GM21423 (cell line): Measurements from ENCODE around the gene ELN.
"Not testable (repeated sequence)": the region's sequence is repeated elsewhere in the genome, so short reads cannot be mapped to it uniquely, and the experiment has no call there.

Source experiments
- ATAC-seq: cut with Tn5 transposase; IDR thresholded peaks from one replicate; pipeline ENCODE4 v1.9.1; 2021; ENCODE audit warnings: mild to moderate bottlenecking, moderate library complexity; ENCODE audit not compliant: unreplicated experiment

ELN gene

GRCh38 chr7:74040791-74041520 lies 13.0 kb downstream of the ELN start:
- no peak for ATAC-seq

DNA sequence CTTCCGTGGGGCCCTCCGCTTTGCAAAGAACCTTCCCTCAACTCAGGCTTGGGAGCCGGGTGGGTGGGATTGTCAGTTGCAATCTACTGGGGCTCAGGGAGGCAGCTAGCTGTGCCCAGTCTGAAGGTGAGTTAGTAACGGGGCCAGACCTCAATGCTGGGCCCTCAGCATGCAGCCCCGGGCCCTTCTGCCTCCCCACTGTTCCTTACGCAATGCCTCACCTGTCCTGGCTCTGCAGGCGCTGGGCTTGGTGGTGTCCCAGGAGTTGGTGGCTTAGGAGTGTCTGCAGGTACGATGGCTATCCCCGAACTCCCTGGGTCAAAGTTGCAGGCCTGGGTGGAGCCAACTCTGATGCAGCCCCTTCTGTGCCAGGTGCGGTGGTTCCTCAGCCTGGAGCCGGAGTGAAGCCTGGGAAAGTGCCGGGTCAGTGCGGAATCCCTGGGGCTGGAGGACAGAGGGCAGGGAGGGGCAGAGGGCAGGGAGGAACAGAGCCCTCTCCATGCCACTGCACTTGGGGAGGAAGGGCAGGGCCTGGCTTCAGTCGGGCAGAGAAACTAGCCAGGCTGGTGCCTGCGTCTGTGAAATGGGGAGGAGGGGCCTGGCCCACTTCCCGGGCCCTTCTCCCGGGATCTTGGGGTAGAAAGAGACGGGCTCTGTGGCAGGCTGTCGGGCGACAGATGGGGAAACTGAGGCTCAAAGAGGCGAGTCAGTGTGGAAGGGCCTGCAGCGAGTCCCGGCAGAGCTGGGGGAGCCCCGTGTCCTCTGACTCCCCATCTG lies 15.0 kb downstream of the ELN start:
- no peak for ATAC-seq

DNA sequence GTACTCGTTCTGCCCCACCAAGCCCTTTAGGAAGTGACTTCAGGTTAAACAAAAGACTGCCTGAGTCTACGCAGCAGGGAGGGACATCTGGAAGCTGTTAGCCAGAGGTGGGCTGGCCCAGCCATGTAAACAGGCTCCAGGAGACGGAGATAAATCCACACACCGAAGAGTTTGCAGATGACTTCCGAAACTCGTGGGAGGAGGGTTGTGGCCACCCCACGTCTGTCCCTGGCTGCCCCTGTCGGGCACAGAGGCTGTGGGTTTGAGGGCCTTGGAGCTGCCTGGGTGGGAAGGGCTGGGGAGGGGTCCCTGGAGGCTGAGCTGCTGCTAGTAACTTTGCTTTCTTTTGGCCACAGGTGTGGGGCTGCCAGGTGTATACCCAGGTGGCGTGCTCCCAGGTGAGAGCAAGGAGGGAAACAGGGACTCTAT lies 15.6 kb downstream of the ELN start:
- ATAC-seq, result no peak

DNA sequence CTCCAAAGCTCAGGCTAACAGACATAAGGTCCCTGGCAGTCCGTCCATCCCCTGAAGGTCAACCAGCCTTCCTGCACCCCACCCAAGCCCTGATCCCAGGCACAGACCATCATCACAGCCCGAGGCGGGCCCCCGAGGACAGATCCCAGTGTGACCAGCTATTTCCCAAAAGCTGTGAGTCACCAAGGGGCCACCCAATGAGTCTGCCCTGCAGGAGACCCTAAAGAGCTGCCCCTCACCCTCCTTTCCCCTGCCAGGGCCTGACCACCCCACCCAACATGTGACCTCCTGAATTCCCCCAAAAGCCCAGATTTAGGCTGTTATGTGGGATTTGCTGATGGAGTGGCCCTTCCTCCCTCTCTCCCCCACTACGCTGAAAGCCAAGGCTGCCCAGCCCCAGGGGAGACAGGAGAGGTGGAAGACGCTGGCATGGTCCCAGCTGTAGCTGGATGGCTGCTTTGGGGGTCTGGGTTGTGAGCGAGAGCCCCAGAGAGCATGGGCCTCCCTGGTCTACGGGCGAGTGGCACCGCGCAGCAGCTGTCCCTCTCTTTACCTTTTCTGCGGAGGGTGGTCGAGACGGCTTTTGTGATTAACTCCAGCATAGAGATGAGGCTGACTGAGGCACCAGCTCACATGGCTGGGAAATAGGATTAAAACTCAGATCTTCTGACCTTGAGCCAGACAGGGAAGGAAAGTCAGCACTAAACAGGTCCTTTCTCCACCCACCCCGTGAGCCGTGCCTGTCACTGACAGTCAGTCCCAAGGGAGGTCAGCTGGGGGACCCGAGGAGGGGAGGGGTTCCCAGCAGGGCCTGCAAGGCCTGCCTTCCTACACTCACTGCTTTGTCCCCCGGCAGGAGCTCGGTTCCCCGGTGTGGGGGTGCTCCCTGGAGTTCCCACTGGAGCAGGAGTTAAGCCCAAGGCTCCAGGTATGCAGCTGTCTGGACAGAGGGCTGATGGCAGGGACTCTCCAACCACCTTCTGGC lies 16.7 kb downstream of the ELN start:
- no peak for ATAC-seq

- ATAC-seq, result not testable (repeated sequence)
Observed at GRCh38 chr7:74046581-74046980, 18.6 kb downstream of the ELN start.

- ATAC-seq, result no peak
Observed at GRCh38 chr7:74047804-74048380, 19.9 kb downstream of the ELN start.

DNA sequence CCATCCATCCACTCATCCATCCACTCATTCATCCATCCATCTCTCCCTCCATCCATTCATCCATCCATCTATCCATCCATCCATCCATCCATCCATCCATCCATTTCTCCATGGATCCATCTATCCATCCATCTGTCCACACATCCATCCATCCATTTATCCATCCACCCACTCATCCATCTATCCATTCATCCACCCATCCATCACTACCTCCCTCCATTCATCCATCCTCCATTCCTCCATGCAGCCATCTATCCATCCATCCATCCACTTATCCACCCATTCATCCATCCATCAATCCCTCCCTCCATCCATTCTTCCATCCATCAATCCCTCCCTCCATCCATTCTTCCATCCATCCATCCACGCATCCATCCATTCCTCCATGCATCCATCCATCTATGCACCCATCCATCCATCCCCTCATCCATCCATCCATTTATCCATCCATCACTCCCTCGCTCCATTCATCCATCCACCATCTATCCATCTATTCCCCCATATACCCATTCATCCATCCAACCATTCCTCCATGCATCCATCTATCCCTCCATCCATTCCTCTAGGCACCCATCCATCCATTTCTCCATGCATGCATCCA lies 21.1 kb downstream of the ELN start:
- no peak for ATAC-seq

DNA sequence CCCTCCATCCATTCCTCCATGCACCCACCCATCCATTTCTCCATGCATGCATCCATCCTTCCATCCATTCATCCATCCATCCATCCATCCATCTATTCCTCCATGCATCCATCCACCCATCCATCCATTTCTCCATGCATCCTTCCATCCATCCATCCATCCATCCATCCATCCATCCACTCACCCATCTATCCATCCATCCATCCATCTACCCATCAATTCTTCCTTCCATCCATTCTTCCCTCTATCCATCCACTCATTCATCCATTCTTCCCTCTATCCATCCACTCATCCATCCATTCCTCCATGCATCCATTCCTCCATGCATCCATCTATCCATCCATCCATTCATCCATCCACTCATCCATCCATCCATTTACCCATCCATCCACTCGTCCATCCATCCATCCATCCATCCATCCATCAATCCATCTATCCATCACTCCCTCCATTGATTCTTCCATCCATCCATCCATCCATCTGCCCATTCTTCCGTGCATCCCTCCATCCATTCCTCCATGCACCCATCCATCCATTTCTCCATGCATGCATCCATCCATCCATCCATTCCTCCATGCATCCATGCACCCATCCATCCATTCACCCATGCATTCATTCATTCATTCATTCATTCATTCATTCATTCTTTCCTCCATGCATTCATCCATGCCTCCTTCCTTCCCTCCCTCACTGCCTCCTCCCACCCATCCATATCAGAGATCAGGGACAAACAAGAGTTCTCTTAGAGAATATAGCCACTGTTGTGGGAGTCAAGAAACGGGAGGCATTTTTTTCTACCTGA lies 22.2 kb downstream of the ELN start:
- ATAC-seq, result no peak

GRCh38 chr7:74051193-74051592 lies 23.2 kb downstream of the ELN start:
- no peak for ATAC-seq

DNA sequence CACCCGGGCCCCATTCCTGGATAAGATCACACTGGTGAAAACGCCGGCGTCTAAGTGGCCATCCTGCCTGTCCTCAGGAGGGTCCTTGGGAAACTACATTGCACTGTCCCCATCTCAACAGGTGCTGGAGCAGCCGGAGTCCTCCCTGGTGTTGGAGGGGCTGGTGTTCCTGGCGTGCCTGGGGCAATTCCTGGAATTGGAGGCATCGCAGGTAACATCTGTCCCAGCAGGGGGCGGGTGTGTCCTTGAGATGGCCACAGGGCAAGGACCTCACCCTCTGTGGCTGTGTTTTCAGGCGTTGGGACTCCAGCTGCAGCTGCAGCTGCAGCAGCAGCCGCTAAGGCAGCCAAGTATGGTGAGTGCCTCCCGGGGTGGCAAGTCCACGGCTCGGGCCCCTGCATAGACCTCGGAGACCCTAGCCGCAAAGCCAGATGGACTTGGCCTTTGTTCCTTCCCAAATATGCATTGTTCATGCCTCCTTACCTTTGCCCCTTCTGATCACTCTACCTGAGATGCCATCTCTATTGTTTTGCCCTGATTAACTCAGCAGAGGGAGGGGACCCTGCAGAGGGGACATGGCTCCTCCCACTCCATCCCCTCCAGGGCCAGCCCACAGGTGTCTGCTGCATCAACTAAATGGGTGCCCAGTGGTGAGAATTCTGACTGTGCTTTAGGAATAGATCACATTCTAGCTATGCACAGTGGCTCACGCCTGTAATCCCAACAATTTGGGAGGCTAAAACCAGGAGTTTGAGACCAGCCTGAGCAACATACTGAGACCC lies 23.8 kb downstream of the ELN start:
- no peak for ATAC-seq

DNA sequence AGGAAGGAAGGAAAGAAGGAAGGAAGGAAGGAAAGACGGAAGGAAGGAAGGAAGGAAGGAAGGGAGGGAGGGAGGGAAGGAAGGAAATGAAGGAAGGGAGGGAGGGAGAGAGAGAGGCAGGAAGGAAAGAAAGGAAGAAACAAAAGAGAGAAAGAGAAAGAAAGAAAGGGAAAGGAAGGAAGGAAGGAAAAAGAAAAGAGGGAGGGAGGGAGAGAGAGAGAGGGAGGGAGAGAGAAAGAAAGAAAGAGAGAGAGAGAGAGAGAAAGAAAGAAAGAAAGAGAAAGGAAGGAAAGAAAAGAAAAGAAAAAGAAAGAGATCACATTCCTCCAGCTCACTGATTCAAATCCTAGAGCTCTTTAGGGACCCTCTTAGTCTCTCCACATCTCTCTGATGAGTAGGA lies 24.7 kb downstream of the ELN start:
- ATAC-seq, result no peak

GRCh38 chr7:74053589-74054186 lies 25.7 kb downstream of the ELN start:
- ATAC-seq, result no peak

GRCh38 chr7:74056096-74056915 lies 28.3 kb downstream of the ELN start:
- ATAC-seq, result no peak

- ATAC-seq, result no peak
Observed at GRCh38 chr7:74057216-74057925, 29.4 kb downstream of the ELN start.

DNA sequence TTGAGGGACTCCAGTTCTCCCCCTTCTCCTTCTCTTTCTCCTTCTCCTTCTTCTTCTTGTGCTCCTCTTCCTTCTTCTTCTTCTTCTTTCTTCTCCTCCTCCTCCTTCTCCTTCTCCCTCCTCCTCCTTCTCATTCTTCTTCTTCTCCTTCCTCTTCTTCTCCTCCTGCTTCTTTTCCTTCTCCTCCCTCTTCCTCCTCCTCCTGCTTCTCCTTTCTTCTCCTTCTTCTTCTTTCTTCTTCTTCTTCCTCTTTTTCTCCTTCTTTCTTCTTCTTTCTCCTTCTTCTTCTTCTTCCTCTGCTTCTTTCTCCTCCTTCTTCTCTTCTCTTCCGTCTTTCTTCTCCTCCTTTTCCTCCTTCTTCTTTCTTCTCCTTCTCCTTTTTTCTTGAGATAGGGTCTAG lies 30.0 kb downstream of the ELN start:
- ATAC-seq, result no peak

DNA sequence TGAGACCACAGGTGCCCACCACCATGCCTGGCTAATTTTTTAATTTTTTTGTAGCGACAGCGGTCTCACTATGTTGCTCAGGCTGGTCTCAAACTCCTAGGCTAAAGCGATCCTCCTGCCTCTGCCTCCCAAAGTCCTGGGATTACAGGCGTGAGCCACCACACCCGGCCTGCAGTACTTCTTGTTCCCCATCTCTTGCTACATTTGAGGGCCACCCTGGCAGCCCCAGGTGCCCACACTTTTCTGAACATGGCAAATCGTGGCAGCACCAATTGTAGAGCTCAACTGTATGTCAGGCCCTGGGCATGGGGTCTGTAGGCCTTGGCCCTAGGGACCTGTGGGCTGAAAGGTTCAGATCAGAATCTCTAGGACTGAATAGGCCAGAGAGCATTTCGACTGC lies 30.5 kb downstream of the ELN start:
- ATAC-seq, result no peak

DNA sequence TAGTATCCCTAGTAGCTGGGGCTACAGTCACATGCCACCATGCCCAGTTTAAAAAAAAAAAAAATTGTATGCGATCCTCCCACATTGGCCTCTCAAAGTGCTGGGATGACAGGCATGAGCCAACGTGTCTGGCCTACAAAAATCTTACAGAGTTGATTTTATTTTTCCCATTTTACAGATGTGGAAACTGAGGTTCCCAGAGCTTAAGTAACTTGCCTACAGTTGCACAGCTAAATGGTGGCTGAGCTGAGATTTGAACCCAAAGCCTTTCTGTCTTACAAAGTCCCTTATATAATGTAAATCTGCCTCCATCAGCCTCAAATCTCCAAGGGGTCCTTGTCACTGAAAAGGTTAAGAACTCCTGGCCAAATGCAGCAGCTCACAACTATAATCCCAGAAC lies 31.1 kb downstream of the ELN start:
- no peak for ATAC-seq
